A673 (cell line): Measurements from ENCODE around the gene CIITA.

Experiments
- CTCF ChIP-seq: fragments of 300-800, 200-600 bp; sonication (generic); conservative IDR thresholded peaks from 2 replicates; pipeline ENCODE4 v1.5.1; 2017; ENCODE audit warnings: low read depth, mild to moderate bottlenecking, antibody characterized with exemption, low read length, moderate library complexity, mixed read lengths
- EZH2 ChIP-seq: fragments of 200-600 bp; sonication (generic); IDR thresholded peaks from 2 replicates; pipeline ENCODE4 v1.6.1; 2017; ENCODE audit warnings: borderline replicate concordance, low read depth, mild to moderate bottlenecking, mixed read lengths, antibody characterized with exemption, low read length; ENCODE audit not compliant: poor library complexity, severe bottlenecking

- TF ChIP-seq CTCF (no peak), EZH2 (no peak)
Measured at GRCh38 chr16:10834766-10835165, 42.2 kb upstream of the CIITA start.
